ENCODE measurements around the gene SLC41A1.

DNA sequence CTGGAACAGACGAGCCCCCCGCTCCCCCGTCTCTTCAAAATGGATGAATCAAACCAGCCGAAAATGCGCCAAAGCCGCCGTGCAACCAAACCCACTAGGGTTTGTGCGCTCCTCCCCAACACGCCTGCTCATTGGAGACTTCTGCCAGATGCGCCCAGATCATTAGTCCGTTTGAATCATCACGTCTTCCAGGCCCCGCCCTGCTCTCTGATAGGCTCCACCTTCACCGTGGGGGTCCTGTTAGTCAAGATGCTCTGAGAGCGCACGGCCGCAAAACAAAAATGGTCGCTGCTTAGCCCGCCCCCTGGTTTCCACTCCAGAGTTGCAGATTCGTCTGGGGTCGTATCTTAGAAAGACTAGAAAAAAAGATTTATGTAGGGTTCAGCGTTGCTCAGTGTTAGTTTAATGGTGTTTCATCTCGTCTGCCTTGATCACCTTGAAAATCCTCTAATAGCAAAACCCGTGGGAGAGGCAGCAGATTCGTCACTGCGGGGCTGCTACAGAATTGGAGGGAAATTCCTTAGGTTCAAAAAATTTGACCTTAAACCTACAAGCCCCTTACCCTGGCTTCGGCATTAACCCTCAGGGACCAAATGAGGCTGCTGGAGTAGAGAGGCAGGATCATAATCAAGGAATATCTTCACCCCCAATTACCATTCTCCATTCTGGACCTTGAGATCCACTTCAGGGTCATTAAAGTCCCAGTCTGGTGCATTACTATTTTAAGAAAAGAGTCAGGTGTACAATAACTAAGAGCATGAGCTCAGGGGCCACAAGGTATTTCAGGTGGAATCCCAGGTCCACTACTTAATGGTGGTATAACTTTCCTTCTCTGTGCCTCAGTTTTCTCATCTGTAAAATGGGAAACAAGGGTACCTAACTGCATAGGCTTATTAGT, 62.6 kb downstream of the SLC41A1 start, which contains the start of gene NUCKS1:
- TF ChIP-seq, protein P1, sequence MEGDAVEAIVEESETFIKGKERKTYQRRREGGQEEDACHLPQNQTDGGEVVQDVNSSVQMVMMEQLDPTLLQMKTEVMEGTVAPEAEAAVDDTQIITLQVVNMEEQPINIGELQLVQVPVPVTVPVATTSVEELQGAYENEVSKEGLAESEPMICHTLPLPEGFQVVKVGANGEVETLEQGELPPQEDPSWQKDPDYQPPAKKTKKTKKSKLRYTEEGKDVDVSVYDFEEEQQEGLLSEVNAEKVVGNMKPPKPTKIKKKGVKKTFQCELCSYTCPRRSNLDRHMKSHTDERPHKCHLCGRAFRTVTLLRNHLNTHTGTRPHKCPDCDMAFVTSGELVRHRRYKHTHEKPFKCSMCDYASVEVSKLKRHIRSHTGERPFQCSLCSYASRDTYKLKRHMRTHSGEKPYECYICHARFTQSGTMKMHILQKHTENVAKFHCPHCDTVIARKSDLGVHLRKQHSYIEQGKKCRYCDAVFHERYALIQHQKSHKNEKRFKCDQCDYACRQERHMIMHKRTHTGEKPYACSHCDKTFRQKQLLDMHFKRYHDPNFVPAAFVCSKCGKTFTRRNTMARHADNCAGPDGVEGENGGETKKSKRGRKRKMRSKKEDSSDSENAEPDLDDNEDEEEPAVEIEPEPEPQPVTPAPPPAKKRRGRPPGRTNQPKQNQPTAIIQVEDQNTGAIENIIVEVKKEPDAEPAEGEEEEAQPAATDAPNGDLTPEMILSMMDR (IDR thresholded peaks at IDR 0.05), result peak in 2 of 3 experiments; percentile 21 to 35
- TF ChIP-seq POLR2A (IDR thresholded peaks at IDR 0.05), result peak in 1 of 2 donors; percentile 75

Measured in vagina (tissue), 2 donors.